CD4-positive, CD25-positive, alpha-beta regulatory T cell (primary cell): ENCODE data around the gene NSG1. TPM values are rescaled to one million over a fixed set of nuclear protein-coding genes. Genes with fewer than 3 reads are reported as not detected.

Experiments used
- ATAC-seq, 2 donors: fragments of 150-1000 bp; cut with Tn5 transposase; one replicate each; pipeline ENCODE4 v1.10.0; 2021; ENCODE audit warnings: low read depth in 2 of 2, moderate number of reproducible peaks in 2 of 2, moderate library complexity in 1 of 2
- DNase-seq, 3 donors: peaks; one replicate each; pipeline versions ENCODE4 v3.0.0 to v3.0.0-alpha.2; 2012 to 2022; ENCODE audit warnings: mixed read lengths in 1 of 3
- H3K27ac ChIP-seq: one replicate; pipeline ENCODE4 v1.7.0; 2013; ENCODE audit warnings: mild to moderate bottlenecking, low read length; ENCODE audit not compliant: insufficient read depth, poor library complexity, severe bottlenecking
- H3K27me3 ChIP-seq: one replicate; pipeline ENCODE4 v1.7.0; 2013; ENCODE audit warnings: low read length; ENCODE audit not compliant: control insufficient read depth, insufficient read depth
- H3K36me3 ChIP-seq: one replicate; pipeline ENCODE4 v1.7.0; 2013; ENCODE audit warnings: mild to moderate bottlenecking, low read length, moderate library complexity; ENCODE audit not compliant: control insufficient read depth, insufficient read depth
- H3K4me1 ChIP-seq: 2 replicates; pipeline ENCODE4 v1.7.0; 2013; ENCODE audit warnings: mild to moderate bottlenecking, low read length; ENCODE audit not compliant: insufficient read depth, control insufficient read depth, poor library complexity, severe bottlenecking
- H3K4me3 ChIP-seq: one replicate; pipeline ENCODE4 v1.7.0; 2013; ENCODE audit warnings: low read depth, mild to moderate bottlenecking, low read length, moderate library complexity
- H3K9me3 ChIP-seq, 2 experiments: 1 replicate in 1 of 2; 2 replicates in 1 of 2; pipeline ENCODE4 v1.7.0; 2013; ENCODE audit warnings: low read length in 2 of 2, mild to moderate bottlenecking in 1 of 2, moderate library complexity in 1 of 2; ENCODE audit not compliant: control insufficient read depth in 2 of 2
- H3K27ac Mint-ChIP-seq, 3 donors: one replicate each; pipeline ENCODE4 v1.8.0; 2020 to 2022; ENCODE audit warnings: mild to moderate bottlenecking in 3 of 3, mixed read lengths in 3 of 3, moderate library complexity in 2 of 3
- H3K27me3 Mint-ChIP-seq: one replicate; pipeline ENCODE4 v1.8.0; 2022; ENCODE audit warnings: mild to moderate bottlenecking, mixed read lengths
- H3K36me3 Mint-ChIP-seq: one replicate; pipeline ENCODE4 v1.8.0; 2020; ENCODE audit warnings: mixed read lengths
- H3K4me1 Mint-ChIP-seq, 4 donors: one replicate each; pipeline ENCODE4 v1.8.0; 2020 to 2022; ENCODE audit warnings: mixed read lengths in 4 of 4, mild to moderate bottlenecking in 1 of 4
- H3K4me3 Mint-ChIP-seq, 4 donors: one replicate each; pipeline ENCODE4 v1.8.0; 2020 to 2022; ENCODE audit warnings: mild to moderate bottlenecking in 4 of 4, mixed read lengths in 4 of 4, moderate library complexity in 3 of 4
- H3K9me3 Mint-ChIP-seq, 7 donors: one replicate each; pipeline ENCODE4 v1.8.0; 2020 to 2022; ENCODE audit warnings: mixed read lengths in 7 of 7, mild to moderate bottlenecking in 3 of 7, moderate library complexity in 2 of 7
- polyA plus RNA-seq, 4 donors: library from polyadenylated mRNA; unstranded; fragments of 300-500 nt; fragmentation: Illumina TruSeq; gene quantifications; one replicate each; pipeline ENCODE4 v1.2.3, GENCODE V29; 2021
- total RNA-seq: library from RNA; stranded (reverse); gene quantifications from one replicate; pipeline ENCODE4 v1.2.3, GENCODE V29; 2022

NSG1 gene
- total and polyA plus RNA-seq, 5 donors from 2014 or later, result 0.62 to 4.6 (median 2.6) TPM

- peaks cover 5% of the 10 kb centered on the region for H3K27me3 Mint-ChIP-seq
- H3K4me1 Mint-ChIP-seq, result no peaks in the 10 kb centered on the region
- H3K36me3 Mint-ChIP-seq, result no peaks in the 10 kb centered on the region
- H3K4me3 ChIP-seq, result no peak overlapping the region
- no peak overlapping the region for H3K27ac Mint-ChIP-seq
- no peak for DNase-seq
- H3K4me1 ChIP-seq, result no peaks in the 10 kb centered on the region
- peaks cover 0 to 5% (median under 1%) of the 10 kb centered on the region in 7 donors for H3K9me3 Mint-ChIP-seq
- no peaks in the 10 kb centered on the region for H3K27me3 ChIP-seq
- H3K9me3 ChIP-seq, result no peaks in the 10 kb centered on the region
- no peaks in the 10 kb centered on the region for H3K36me3 ChIP-seq
- ATAC-seq, result no peak
- H3K27ac ChIP-seq, result no peak overlapping the region
- H3K4me3 Mint-ChIP-seq, result no peak overlapping the region
These were observed 9.0 kb upstream of the NSG1 start for GRCh38 chr4:4377732-4378460.

GRCh38 chr4:4379540-4380087 lies 7.3 kb upstream of the NSG1 start:
- DNase-seq, result no peak

GRCh38 chr4:4383085-4383484 lies 3.8 kb upstream of the NSG1 start:
- no peaks in the 10 kb centered on the region for H3K9me3 Mint-ChIP-seq
- Histone ChIP-seq H3K27ac (no peak overlapping the region), H3K27me3 (peaks cover 4% of the 10 kb centered on the region), H3K4me3 (no peak overlapping the region), H3K36me3 (no peaks in the 10 kb centered on the region), H3K9me3 (no peaks in the 10 kb centered on the region), H3K4me1 (peaks cover 19% of the 10 kb centered on the region)
- peaks cover 0 to 12% (median 2%) of the 10 kb centered on the region in 4 donors for H3K4me1 Mint-ChIP-seq
- no peak for DNase-seq
- H3K36me3 Mint-ChIP-seq, result no peaks in the 10 kb centered on the region
- H3K27me3 Mint-ChIP-seq, result peaks cover 29% of the 10 kb centered on the region
- no peak for ATAC-seq
- no peak overlapping the region for H3K4me3 Mint-ChIP-seq
- no peak overlapping the region for H3K27ac Mint-ChIP-seq

More at GRCh38 chr4:4379540-4380087, 7.3 kb upstream of the NSG1 start:
- H3K4me3 ChIP-seq, result no peak overlapping the region
- no peaks in the 10 kb centered on the region for H3K9me3 ChIP-seq
- H3K36me3 Mint-ChIP-seq, result no peaks in the 10 kb centered on the region
- peaks cover 0 to 4% (median 1%) of the 10 kb centered on the region in 4 donors for H3K4me1 Mint-ChIP-seq
- peaks cover 0 to 4% (median 0%) of the 10 kb centered on the region in 7 donors for H3K9me3 Mint-ChIP-seq
- no peak overlapping the region for H3K4me3 Mint-ChIP-seq
- no peaks in the 10 kb centered on the region for H3K36me3 ChIP-seq
- H3K27me3 ChIP-seq, result peaks cover 3% of the 10 kb centered on the region
- ATAC-seq, result no peak
- H3K27ac Mint-ChIP-seq, result no peak overlapping the region
- H3K27ac ChIP-seq, result no peak overlapping the region
- H3K4me1 ChIP-seq, result no peaks in the 10 kb centered on the region
- peaks cover 17% of the 10 kb centered on the region for H3K27me3 Mint-ChIP-seq

GRCh38 chr4:4384837-4385236 lies 2.1 kb upstream of the NSG1 start:
- peak overlapping the region in 2 of 4 donors; percentile 4 to 75 for H3K4me3 Mint-ChIP-seq
- H3K9me3 ChIP-seq, result no peaks in the 10 kb centered on the region
- H3K9me3 Mint-ChIP-seq, result no peaks in the 10 kb centered on the region
- peaks cover 0 to 17% (median 4%) of the 10 kb centered on the region in 4 donors for H3K4me1 Mint-ChIP-seq
- H3K36me3 Mint-ChIP-seq, result no peaks in the 10 kb centered on the region
- H3K27ac Mint-ChIP-seq, result no peak overlapping the region
- no peak for ATAC-seq
- peaks cover 7% of the 10 kb centered on the region for H3K27me3 ChIP-seq
- peaks cover 23% of the 10 kb centered on the region for H3K4me1 ChIP-seq
- no peaks in the 10 kb centered on the region for H3K36me3 ChIP-seq
- no peak overlapping the region for H3K27ac ChIP-seq
- peaks cover 41% of the 10 kb centered on the region for H3K27me3 Mint-ChIP-seq
- H3K4me3 ChIP-seq, result no peak overlapping the region
- no peak for DNase-seq

GRCh38 chr4:4385729-4386295 lies 1.1 kb upstream of the NSG1 start:
- peaks cover 46% of the 10 kb centered on the region for H3K27me3 Mint-ChIP-seq
- no peaks in the 10 kb centered on the region for H3K36me3 Mint-ChIP-seq
- DNase-seq (no peak), ATAC-seq (no peak)
- Histone ChIP-seq H3K27me3 (peaks cover 7% of the 10 kb centered on the region), H3K36me3 (no peaks in the 10 kb centered on the region), H3K9me3 (no peaks in the 10 kb centered on the region), H3K27ac (no peak overlapping the region), H3K4me3 (no peak overlapping the region), H3K4me1 (peaks cover 23% of the 10 kb centered on the region)
- peak overlapping the region; percentile 56 to 85 (median 75) for H3K4me3 Mint-ChIP-seq
- H3K27ac Mint-ChIP-seq, result no peak overlapping the region
- H3K4me1 Mint-ChIP-seq, result peaks cover 0 to 17% (median 4%) of the 10 kb centered on the region in 4 donors
- no peaks in the 10 kb centered on the region for H3K9me3 Mint-ChIP-seq

- H3K4me1 Mint-ChIP-seq, result peaks cover 0 to 17% (median 4%) of the 10 kb centered on the region in 4 donors
- peak in 1 of 3 donors; percentile 32 for DNase-seq
- H3K4me3 Mint-ChIP-seq, result peak overlapping the region; percentile 56 to 85 (median 75)
- peak in 1 of 2 donors; percentile 15 for ATAC-seq
- no peak overlapping the region for H3K27ac Mint-ChIP-seq
- H3K36me3 Mint-ChIP-seq, result no peaks in the 10 kb centered on the region
- H3K27me3 Mint-ChIP-seq, result peaks cover 42% of the 10 kb centered on the region
- H3K27ac ChIP-seq, result no peak overlapping the region
- no peak overlapping the region for H3K4me3 ChIP-seq
- H3K27me3 ChIP-seq, result peaks cover 7% of the 10 kb centered on the region
- no peaks in the 10 kb centered on the region for H3K36me3 ChIP-seq
- H3K4me1 ChIP-seq, result peaks cover 23% of the 10 kb centered on the region
- no peaks in the 10 kb centered on the region for H3K9me3 ChIP-seq
- no peaks in the 10 kb centered on the region for H3K9me3 Mint-ChIP-seq
These were observed 586 bp upstream of the NSG1 start for GRCh38 chr4:4386296-4386735.

GRCh38 chr4:4387531-4388310 lies 819 bp downstream of the NSG1 start:
- Mint-ChIP-seq H3K4me1 (peaks cover 0 to 17% (median 4%) of the 10 kb centered on the region in 4 donors), H3K4me3 (peak overlapping the region; percentile 20 to 63 (median 58)), H3K27ac (no peak overlapping the region), H3K27me3 (peaks cover 46% of the 10 kb centered on the region), H3K36me3 (no peaks in the 10 kb centered on the region), H3K9me3 (no peaks in the 10 kb centered on the region)
- H3K4me1 ChIP-seq, result peaks cover 23% of the 10 kb centered on the region
- no peak overlapping the region for H3K4me3 ChIP-seq
- DNase-seq, result no peak
- ATAC-seq, result no peak
- H3K36me3 ChIP-seq, result no peaks in the 10 kb centered on the region
- H3K27me3 ChIP-seq, result peaks cover 7% of the 10 kb centered on the region
- no peaks in the 10 kb centered on the region for H3K9me3 ChIP-seq
- no peak overlapping the region for H3K27ac ChIP-seq
